B cell (primary cell): Measurements from ENCODE around the gene KCNJ6.

Experiments
- EZH2 ChIP-seq: IDR thresholded peaks from 2 replicates; pipeline ENCODE4 v1.6.1; 2012; ENCODE audit warnings: borderline replicate concordance, low read depth, mild to moderate bottlenecking, moderate library complexity, low read length; ENCODE audit not compliant: insufficient read depth, poor library complexity, severe bottlenecking
- TF ChIP-seq, protein P1 (sequence below): fragments of 200-600 bp; IDR thresholded peaks from one replicate; pipeline ENCODE4 v1.8.0; 2022; ENCODE audit warnings: antibody characterized with exemption, mild to moderate bottlenecking

DNA sequence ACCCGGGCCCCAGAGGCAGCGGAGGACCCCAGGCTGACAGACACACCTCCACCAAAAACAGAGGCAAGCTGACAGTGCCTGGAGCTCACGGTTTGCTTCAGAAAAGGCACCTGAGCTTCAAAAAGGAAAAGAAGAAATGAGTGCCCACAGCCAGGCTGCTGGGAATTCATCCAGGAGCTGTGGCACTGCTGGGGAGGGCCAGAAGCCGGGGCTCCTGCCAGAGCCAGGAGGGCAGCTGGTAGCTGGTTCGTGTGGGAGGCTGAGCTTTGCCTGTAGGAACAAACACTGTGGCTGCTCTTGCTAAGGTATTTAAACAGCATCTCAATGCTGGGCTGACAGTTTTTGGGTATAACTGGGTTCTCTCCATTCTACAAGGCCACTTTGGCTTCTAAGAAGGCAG lies 19.5 kb downstream of the KCNJ6 start:
- TF ChIP-seq, protein P1, sequence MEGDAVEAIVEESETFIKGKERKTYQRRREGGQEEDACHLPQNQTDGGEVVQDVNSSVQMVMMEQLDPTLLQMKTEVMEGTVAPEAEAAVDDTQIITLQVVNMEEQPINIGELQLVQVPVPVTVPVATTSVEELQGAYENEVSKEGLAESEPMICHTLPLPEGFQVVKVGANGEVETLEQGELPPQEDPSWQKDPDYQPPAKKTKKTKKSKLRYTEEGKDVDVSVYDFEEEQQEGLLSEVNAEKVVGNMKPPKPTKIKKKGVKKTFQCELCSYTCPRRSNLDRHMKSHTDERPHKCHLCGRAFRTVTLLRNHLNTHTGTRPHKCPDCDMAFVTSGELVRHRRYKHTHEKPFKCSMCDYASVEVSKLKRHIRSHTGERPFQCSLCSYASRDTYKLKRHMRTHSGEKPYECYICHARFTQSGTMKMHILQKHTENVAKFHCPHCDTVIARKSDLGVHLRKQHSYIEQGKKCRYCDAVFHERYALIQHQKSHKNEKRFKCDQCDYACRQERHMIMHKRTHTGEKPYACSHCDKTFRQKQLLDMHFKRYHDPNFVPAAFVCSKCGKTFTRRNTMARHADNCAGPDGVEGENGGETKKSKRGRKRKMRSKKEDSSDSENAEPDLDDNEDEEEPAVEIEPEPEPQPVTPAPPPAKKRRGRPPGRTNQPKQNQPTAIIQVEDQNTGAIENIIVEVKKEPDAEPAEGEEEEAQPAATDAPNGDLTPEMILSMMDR, result no peak
- TF ChIP-seq EZH2, result no peak
